Measurements from ENCODE around the gene NDP.
A peak's percentile ranks its signal among the peaks of the same experiment; 100 is the strongest.
"Not testable (repeated sequence)": the region's sequence is repeated elsewhere in the genome, so short reads cannot be mapped to it uniquely, and the experiment has no call there.

The NDP gene

GRCh38 chrX:43969504-43970501, 3.4 kb downstream of the NDP start:
- no peak for DNase-seq

- DNase-seq: no peak
Observed at GRCh38 chrX:43968359-43968781, 4.8 kb downstream of the NDP start.

- no peak for DNase-seq
Observed at GRCh38 chrX:43964936-43965335, 8.3 kb downstream of the NDP start.

GRCh38 chrX:43963726-43964125, 9.5 kb downstream of the NDP start:
- no peak for DNase-seq

- no peak for DNase-seq
Observed at GRCh38 chrX:43962636-43963035, 10.6 kb downstream of the NDP start.

- no peak for DNase-seq
Observed at GRCh38 chrX:43961699-43962098, 11.5 kb downstream of the NDP start.

GRCh38 chrX:43958529-43958928, 14.7 kb downstream of the NDP start:
- peak; percentile 65 for DNase-seq

GRCh38 chrX:43956034-43956433, 17.2 kb downstream of the NDP start:
- no peak for DNase-seq

- no peak for DNase-seq
Observed at GRCh38 chrX:43953218-43953617, 20.0 kb downstream of the NDP start.

GRCh38 chrX:43949669-43950068, 23.5 kb downstream of the NDP start:
- peak; percentile 3 for DNase-seq

GRCh38 chrX:43940816-43941474, 32.2 kb downstream of the NDP start:
- DNase-seq: no peak

GRCh38 chrX:43939187-43939926, 33.8 kb downstream of the NDP start:
- no peak for DNase-seq

GRCh38 chrX:43922032-43922431, 51.2 kb downstream of the NDP start:
- not testable (repeated sequence) for DNase-seq

- not testable (repeated sequence) for DNase-seq
Observed at GRCh38 chrX:43910772-43911171, 62.4 kb downstream of the NDP start.

- no peak for DNase-seq
Observed at GRCh38 chrX:43910012-43910411, 63.2 kb downstream of the NDP start.

GRCh38 chrX:43909141-43909540, 64.0 kb downstream of the NDP start:
- DNase-seq: no peak

- DNase-seq: no peak
Observed at GRCh38 chrX:43899878-43900815, 73.0 kb downstream of the NDP start.

Measured in NCI-H526 treated with DMSO at 0.1 percent for 48 hours (cell line).